ENCODE measurements around the gene PREP.
A peak's percentile ranks its signal among the peaks of the same experiment; 100 is the strongest.

PREP gene

GRCh38 chr6:105357165-105357564 is 45.7 kb downstream of the PREP start:
- H4K8ac ChIP-seq (ENCODE audit: low read depth, low read length), result no peak overlapping the region
- no peak overlapping the region for H2AK5ac ChIP-seq (ENCODE audit: low read length)
- H2BK15ac ChIP-seq (replicated peaks; ENCODE audit: low read depth), result no peak overlapping the region
- no peaks in the 10 kb centered on the region for H3K4me1 ChIP-seq (ENCODE audit: control insufficient read depth, low read depth, low read length)
- no peaks in the 10 kb centered on the region for H3K79me1 ChIP-seq (ENCODE audit: low read length)
- H3K9ac ChIP-seq (ENCODE audit: low read length), result no peak overlapping the region
- no peak overlapping the region for H2BK120ac ChIP-seq (ENCODE audit: low read depth, low read length)
- H3K56ac ChIP-seq (ENCODE audit: low read length), result no peak overlapping the region
- WGBS (ENCODE audit: extremely low coverage, insufficient coverage, low lambda C conversion rate), result no CpG with 5 or more reads among the region's 1 CpG
- no peak overlapping the region for H3K27ac ChIP-seq (ENCODE audit: low read depth, low read length)
- no peak overlapping the region for H2BK5ac ChIP-seq (ENCODE audit: low read length)
- H3K27me3 ChIP-seq (ENCODE audit: insufficient read depth, low read length, poor library complexity), result no peaks in the 10 kb centered on the region
- H3K23ac ChIP-seq (ENCODE audit: low read length), result no peak overlapping the region
- no peak overlapping the region for H4K5ac ChIP-seq (ENCODE audit: low read length)
- H3K79me2 ChIP-seq (ENCODE audit: control insufficient read depth, insufficient read depth, low read length), result no peaks in the 10 kb centered on the region
- DNase-seq, result no peak
- H3K4me2 ChIP-seq (ENCODE audit: low read length), result no peak overlapping the region
- no peak overlapping the region for H3K18ac ChIP-seq (ENCODE audit: low read length)
- H3K36me3 ChIP-seq (ENCODE audit: control insufficient read depth, insufficient read depth, low read length), result no peaks in the 10 kb centered on the region
- no peak overlapping the region for H3K4ac ChIP-seq (ENCODE audit: low read depth, low read length)
- H3K4me3 ChIP-seq (ENCODE audit: low read length), result no peak overlapping the region

GRCh38 chr6:105352037-105352617 is 50.8 kb downstream of the PREP start:
- no peaks in the 10 kb centered on the region for H3K79me1 ChIP-seq (ENCODE audit: low read length)
- H3K23ac ChIP-seq (ENCODE audit: low read length), result no peak overlapping the region
- H3K18ac ChIP-seq (ENCODE audit: low read length), result no peak overlapping the region
- no peak overlapping the region for H3K27ac ChIP-seq (ENCODE audit: low read depth, low read length)
- H3K4me2 ChIP-seq (ENCODE audit: low read length), result no peak overlapping the region
- H3K4ac ChIP-seq (ENCODE audit: low read depth, low read length), result no peak overlapping the region
- H2BK120ac ChIP-seq (ENCODE audit: low read depth, low read length), result no peak overlapping the region
- DNase-seq, result no peak
- H4K5ac ChIP-seq (ENCODE audit: low read length), result no peak overlapping the region
- no peaks in the 10 kb centered on the region for H3K4me1 ChIP-seq (ENCODE audit: control insufficient read depth, low read depth, low read length)
- no peaks in the 10 kb centered on the region for H3K79me2 ChIP-seq (ENCODE audit: control insufficient read depth, insufficient read depth, low read length)
- H2BK5ac ChIP-seq (ENCODE audit: low read length), result no peak overlapping the region
- no peak overlapping the region for H4K8ac ChIP-seq (ENCODE audit: low read depth, low read length)
- H3K4me3 ChIP-seq (ENCODE audit: low read length), result no peak overlapping the region
- H2AK5ac ChIP-seq (ENCODE audit: low read length), result no peak overlapping the region
- no peak overlapping the region for H3K56ac ChIP-seq (ENCODE audit: low read length)
- no CpG with 5 or more reads among the region's 4 CpGs for WGBS (ENCODE audit: extremely low coverage, insufficient coverage, low lambda C conversion rate)
- no peak overlapping the region for H3K9ac ChIP-seq (ENCODE audit: low read length)
- H3K36me3 ChIP-seq (ENCODE audit: control insufficient read depth, insufficient read depth, low read length), result peaks cover 3% of the 10 kb centered on the region
- H2BK15ac ChIP-seq (replicated peaks; ENCODE audit: low read depth), result no peak overlapping the region
- no peaks in the 10 kb centered on the region for H3K27me3 ChIP-seq (ENCODE audit: insufficient read depth, low read length, poor library complexity)

GRCh38 chr6:105348897-105349296 is 54.0 kb downstream of the PREP start:
- Histone ChIP-seq H4K8ac (ENCODE audit: low read depth, low read length) (no peak overlapping the region), H3K4ac (ENCODE audit: low read depth, low read length) (no peak overlapping the region), H3K56ac (ENCODE audit: low read length) (no peak overlapping the region), H3K4me1 (ENCODE audit: control insufficient read depth, low read depth, low read length) (no peaks in the 10 kb centered on the region), H3K23ac (ENCODE audit: low read length) (no peak overlapping the region), H4K5ac (ENCODE audit: low read length) (no peak overlapping the region), H2BK5ac (ENCODE audit: low read length) (no peak overlapping the region), H3K79me1 (ENCODE audit: low read length) (no peaks in the 10 kb centered on the region), H3K27ac (ENCODE audit: low read depth, low read length) (no peak overlapping the region), H2BK120ac (ENCODE audit: low read depth, low read length) (no peak overlapping the region), H3K79me2 (ENCODE audit: control insufficient read depth, insufficient read depth, low read length) (no peaks in the 10 kb centered on the region), H3K27me3 (ENCODE audit: insufficient read depth, low read length, poor library complexity) (no peaks in the 10 kb centered on the region), H3K9ac (ENCODE audit: low read length) (no peak overlapping the region), H3K4me2 (ENCODE audit: low read length) (no peak overlapping the region), H3K36me3 (ENCODE audit: control insufficient read depth, insufficient read depth, low read length) (peaks cover 3% of the 10 kb centered on the region), H3K18ac (ENCODE audit: low read length) (no peak overlapping the region), H2AK5ac (ENCODE audit: low read length) (no peak overlapping the region), H3K4me3 (ENCODE audit: low read length) (no peak overlapping the region), H2BK15ac (replicated peaks; ENCODE audit: low read depth) (no peak overlapping the region)
- DNase-seq, result no peak
- no CpG with 5 or more reads among the region's 1 CpG for WGBS (ENCODE audit: extremely low coverage, insufficient coverage, low lambda C conversion rate)

- H3K79me1 ChIP-seq (ENCODE audit: low read length), result no peaks in the 10 kb centered on the region
- H3K36me3 ChIP-seq (ENCODE audit: control insufficient read depth, insufficient read depth, low read length), result peaks cover 2% of the 10 kb centered on the region
- no peak overlapping the region for H3K4me3 ChIP-seq (ENCODE audit: low read length)
- no CpG with 5 or more reads among the region's 3 CpGs for WGBS (ENCODE audit: extremely low coverage, insufficient coverage, low lambda C conversion rate)
- no peak overlapping the region for H2BK120ac ChIP-seq (ENCODE audit: low read depth, low read length)
- H2BK5ac ChIP-seq (ENCODE audit: low read length), result no peak overlapping the region
- H2AK5ac ChIP-seq (ENCODE audit: low read length), result no peak overlapping the region
- H3K27ac ChIP-seq (ENCODE audit: low read depth, low read length), result no peak overlapping the region
- no peak overlapping the region for H3K18ac ChIP-seq (ENCODE audit: low read length)
- no peak overlapping the region for H3K4ac ChIP-seq (ENCODE audit: low read depth, low read length)
- H4K5ac ChIP-seq (ENCODE audit: low read length), result no peak overlapping the region
- H3K9ac ChIP-seq (ENCODE audit: low read length), result no peak overlapping the region
- H3K56ac ChIP-seq (ENCODE audit: low read length), result no peak overlapping the region
- peak; percentile 49 for DNase-seq
- no peaks in the 10 kb centered on the region for H3K4me1 ChIP-seq (ENCODE audit: control insufficient read depth, low read depth, low read length)
- H4K8ac ChIP-seq (ENCODE audit: low read depth, low read length), result no peak overlapping the region
- no peak overlapping the region for H3K4me2 ChIP-seq (ENCODE audit: low read length)
- H3K27me3 ChIP-seq (ENCODE audit: insufficient read depth, low read length, poor library complexity), result no peaks in the 10 kb centered on the region
- H2BK15ac ChIP-seq (replicated peaks; ENCODE audit: low read depth), result no peak overlapping the region
- H3K23ac ChIP-seq (ENCODE audit: low read length), result no peak overlapping the region
- no peaks in the 10 kb centered on the region for H3K79me2 ChIP-seq (ENCODE audit: control insufficient read depth, insufficient read depth, low read length)
These were observed 56.8 kb downstream of the PREP start for GRCh38 chr6:105346052-105346451.

- H3K79me1 ChIP-seq (ENCODE audit: low read length), result no peaks in the 10 kb centered on the region
- WGBS (ENCODE audit: extremely low coverage, insufficient coverage, low lambda C conversion rate), result no CpG with 5 or more reads among the region's 4 CpGs
- no peak overlapping the region for H3K4ac ChIP-seq (ENCODE audit: low read depth, low read length)
- no peak overlapping the region for H2AK5ac ChIP-seq (ENCODE audit: low read length)
- H3K27ac ChIP-seq (ENCODE audit: low read depth, low read length), result no peak overlapping the region
- H3K4me1 ChIP-seq (ENCODE audit: control insufficient read depth, low read depth, low read length), result no peaks in the 10 kb centered on the region
- no peak overlapping the region for H3K18ac ChIP-seq (ENCODE audit: low read length)
- no peak overlapping the region for H2BK120ac ChIP-seq (ENCODE audit: low read depth, low read length)
- no peak overlapping the region for H3K9ac ChIP-seq (ENCODE audit: low read length)
- no peak for DNase-seq
- no peak overlapping the region for H3K23ac ChIP-seq (ENCODE audit: low read length)
- no peak overlapping the region for H4K8ac ChIP-seq (ENCODE audit: low read depth, low read length)
- no peak overlapping the region for H3K56ac ChIP-seq (ENCODE audit: low read length)
- no peaks in the 10 kb centered on the region for H3K79me2 ChIP-seq (ENCODE audit: control insufficient read depth, insufficient read depth, low read length)
- no peak overlapping the region for H2BK15ac ChIP-seq (replicated peaks; ENCODE audit: low read depth)
- H3K36me3 ChIP-seq (ENCODE audit: control insufficient read depth, insufficient read depth, low read length), result no peaks in the 10 kb centered on the region
- H3K27me3 ChIP-seq (ENCODE audit: insufficient read depth, low read length, poor library complexity), result no peaks in the 10 kb centered on the region
- H4K5ac ChIP-seq (ENCODE audit: low read length), result no peak overlapping the region
- H2BK5ac ChIP-seq (ENCODE audit: low read length), result no peak overlapping the region
- H3K4me2 ChIP-seq (ENCODE audit: low read length), result no peak overlapping the region
- H3K4me3 ChIP-seq (ENCODE audit: low read length), result no peak overlapping the region
These were observed 57.4 kb downstream of the PREP start for GRCh38 chr6:105345506-105345905.

GRCh38 chr6:105344881-105345370 is 58.0 kb downstream of the PREP start:
- Histone ChIP-seq H3K27ac (ENCODE audit: low read depth, low read length) (no peak overlapping the region), H3K23ac (ENCODE audit: low read length) (no peak overlapping the region), H3K27me3 (ENCODE audit: insufficient read depth, low read length, poor library complexity) (no peaks in the 10 kb centered on the region), H3K18ac (ENCODE audit: low read length) (no peak overlapping the region), H2AK5ac (ENCODE audit: low read length) (no peak overlapping the region), H4K8ac (ENCODE audit: low read depth, low read length) (no peak overlapping the region), H2BK5ac (ENCODE audit: low read length) (no peak overlapping the region), H3K4me1 (ENCODE audit: control insufficient read depth, low read depth, low read length) (no peaks in the 10 kb centered on the region), H4K5ac (ENCODE audit: low read length) (no peak overlapping the region), H3K4ac (ENCODE audit: low read depth, low read length) (no peak overlapping the region), H3K36me3 (ENCODE audit: control insufficient read depth, insufficient read depth, low read length) (no peaks in the 10 kb centered on the region), H3K9ac (ENCODE audit: low read length) (no peak overlapping the region), H3K79me1 (ENCODE audit: low read length) (no peaks in the 10 kb centered on the region), H2BK15ac (replicated peaks; ENCODE audit: low read depth) (no peak overlapping the region), H3K4me3 (ENCODE audit: low read length) (no peak overlapping the region), H3K4me2 (ENCODE audit: low read length) (no peak overlapping the region), H3K56ac (ENCODE audit: low read length) (no peak overlapping the region), H2BK120ac (ENCODE audit: low read depth, low read length) (no peak overlapping the region), H3K79me2 (ENCODE audit: control insufficient read depth, insufficient read depth, low read length) (no peaks in the 10 kb centered on the region)
- no peak for DNase-seq
- WGBS (ENCODE audit: extremely low coverage, insufficient coverage, low lambda C conversion rate), result no CpG with 5 or more reads among the region's 2 CpGs

Measured in mesendoderm (in vitro differentiated cells).